PFSK-1 (cell line): ENCODE data around the gene USP53.
A peak's percentile ranks its signal among the peaks of the same experiment; 100 is the strongest.

Experiments
- FOXP2 ChIP-seq: optimal IDR thresholded peaks from 2 replicates; pipeline ENCODE3; 2011; ENCODE audit warnings: borderline replicate concordance, control low read depth, inconsistent platforms; ENCODE audit not compliant: insufficient read depth; ENCODE audit errors: extremely low read length, extremely low read depth
- POLR2AphosphoS5 ChIP-seq: IDR thresholded peaks from 2 replicates; pipeline ENCODE4 v1.6.1; 2012; ENCODE audit warnings: low read depth, mild to moderate bottlenecking, control low read depth, low read length, moderate library complexity
- REST ChIP-seq, 2 experiments: IDR thresholded peaks; 2 replicates each; pipeline versions ENCODE4 v1.6.1 to v1.8.0; 2011 to 2012; ENCODE audit warnings: low read depth in 2 of 2, low read length in 2 of 2, control low read depth in 1 of 2, inconsistent platforms in 1 of 2, mild to moderate bottlenecking in 1 of 2, moderate library complexity in 1 of 2; ENCODE audit not compliant: insufficient read depth in 1 of 2
- SIN3A ChIP-seq: IDR thresholded peaks from 2 replicates; pipeline ENCODE4 v1.6.1; 2012; ENCODE audit warnings: mild to moderate bottlenecking, low read length, moderate library complexity, borderline replicate concordance; ENCODE audit not compliant: insufficient read depth
- TAF1 ChIP-seq: IDR thresholded peaks from 2 replicates; pipeline ENCODE4 v1.6.1; 2012; ENCODE audit warnings: low read length, control low read depth, borderline replicate concordance; ENCODE audit not compliant: insufficient read depth

Gene USP53

GRCh38 chr4:119209586-119209985 lies 2.9 kb upstream of the USP53 start:
- TF ChIP-seq SIN3A (no peak), TAF1 (no peak), POLR2AphosphoS5 (no peak), FOXP2 (no peak), REST (IDR thresholded peaks at IDR 0.05; ENCODE audit: insufficient read depth in 1 of 2, low read depth in 2 of 2, low read length in 2 of 2) (no peak)

GRCh38 chr4:119210775-119211174 lies 1.7 kb upstream of the USP53 start:
- no peak for TF ChIP-seq REST (IDR thresholded peaks at IDR 0.05; ENCODE audit: insufficient read depth in 1 of 2, low read depth in 2 of 2, low read length in 2 of 2)
- no peak for TF ChIP-seq SIN3A
- TF ChIP-seq TAF1, result no peak
- TF ChIP-seq FOXP2, result no peak
- TF ChIP-seq POLR2AphosphoS5, result no peak

DNA sequence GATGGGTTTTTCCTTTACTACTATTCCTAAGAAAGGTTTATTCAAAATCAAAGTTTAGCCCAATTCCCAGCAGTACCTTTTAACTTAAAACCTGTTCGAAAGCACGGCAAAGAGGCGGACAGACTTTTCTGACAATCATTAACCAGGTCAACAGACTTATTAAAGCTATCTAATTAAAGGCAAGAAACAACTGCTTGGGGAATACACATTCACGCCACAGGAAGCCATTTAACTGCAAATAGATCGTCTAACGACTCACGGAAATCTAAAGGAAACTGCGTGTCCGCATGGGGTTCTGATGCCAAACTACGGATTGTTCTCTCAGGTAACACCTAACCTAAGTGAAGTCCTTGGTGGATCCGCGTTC lies 663 bp upstream of the USP53 start:
- TF ChIP-seq TAF1 (no peak), SIN3A (no peak), REST (IDR thresholded peaks at IDR 0.05; ENCODE audit: insufficient read depth in 1 of 2, low read depth in 2 of 2, low read length in 2 of 2) (no peak), FOXP2 (no peak), POLR2AphosphoS5 (no peak)

DNA sequence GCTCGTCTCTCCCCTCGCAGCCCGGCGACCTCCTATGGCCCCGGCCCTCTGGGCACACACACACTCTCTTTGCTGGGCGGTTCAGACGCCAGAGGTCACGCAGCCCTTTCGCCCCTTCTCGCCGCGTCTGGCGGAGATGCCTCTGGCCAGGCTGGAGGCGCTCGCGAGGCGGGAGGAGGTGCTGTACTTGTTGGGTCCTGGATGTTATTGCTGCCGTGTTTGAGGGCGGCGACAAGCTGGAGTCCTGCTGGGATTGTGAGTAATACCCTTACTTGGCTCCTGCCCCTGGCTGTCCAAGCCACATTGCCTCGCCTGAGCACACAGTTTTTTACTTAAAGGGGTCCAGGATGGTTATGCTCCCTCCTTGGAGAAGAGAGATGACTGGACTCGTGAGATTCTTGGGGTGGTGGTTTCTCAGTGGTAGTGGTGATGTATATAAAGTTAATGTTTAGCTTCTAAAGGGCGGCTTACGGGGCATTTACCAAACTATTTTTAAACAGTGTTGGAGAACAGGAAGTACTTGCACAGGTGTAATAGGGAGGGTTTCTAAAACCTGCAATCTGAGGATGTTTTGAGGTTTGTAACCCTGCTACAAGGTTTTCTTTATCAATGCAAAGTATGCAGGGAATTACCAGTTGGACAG lies 572 bp downstream of the USP53 start:
- TF ChIP-seq FOXP2 (no peak), POLR2AphosphoS5 (no peak), SIN3A (0 out of 2 replicates have a peak, but pooled peaks have one; percentile 47), REST (IDR thresholded peaks at IDR 0.05; ENCODE audit: insufficient read depth in 1 of 2, low read depth in 2 of 2, low read length in 2 of 2) (no peak), TAF1 (peak; percentile 58; the same call in 1 of the 2 replicates)

DNA sequence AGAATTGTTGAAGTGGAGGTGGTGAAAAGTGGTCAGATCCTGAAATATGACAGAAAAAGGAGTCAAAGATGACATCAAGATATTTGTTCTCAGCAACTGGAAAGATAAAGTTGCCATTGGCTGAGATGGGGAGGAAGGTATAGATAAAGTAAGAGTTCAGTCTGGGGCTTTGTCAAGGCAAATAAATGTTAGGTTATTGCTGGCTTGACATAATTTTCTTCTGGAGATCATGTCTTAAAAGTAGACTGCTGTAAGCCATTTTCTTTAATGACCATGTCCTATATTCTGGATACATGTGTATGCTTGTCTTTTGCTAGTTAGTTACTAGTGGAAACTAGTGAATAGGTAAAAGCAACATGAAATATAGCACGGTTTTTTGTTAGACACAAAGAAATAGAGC lies 5.6 kb downstream of the USP53 start:
- no peak for TF ChIP-seq REST (IDR thresholded peaks at IDR 0.05; ENCODE audit: insufficient read depth in 1 of 2, low read depth in 2 of 2, low read length in 2 of 2)
- no peak for TF ChIP-seq FOXP2
- TF ChIP-seq POLR2AphosphoS5, result no peak
- no peak for TF ChIP-seq TAF1
- TF ChIP-seq SIN3A, result no peak
